GM23338 (cell line): ENCODE results near the gene EPAS1. TPM values are rescaled to one million over a fixed set of nuclear protein-coding genes. Genes with fewer than 3 reads are reported as not detected.

ENCODE experiments used
- ATAC-seq: fragments of 200-7000 bp; cut with Tn5 transposase; 3 replicates; pipeline ENCODE4 v1.9.1; 2020
- DNase-seq: peaks from one replicate; pipeline ENCODE4 v3.0.0-alpha.2; 2015; ENCODE audit warnings: low spot score
- H2AFZ ChIP-seq: fragments of 200-600 bp; sonication (generic); 2 replicates; pipeline ENCODE4 v1.8.0; 2016; ENCODE audit warnings: antibody characterized with exemption, mild to moderate bottlenecking, moderate library complexity
- H3F3A ChIP-seq: fragments of 200-600 bp; sonication (generic); replicated peaks from 2 replicates; pipeline ENCODE4 v1.8.0; 2017; ENCODE audit warnings: antibody characterized with exemption, mixed run types, low read depth
- H3K27ac ChIP-seq: fragments of 200-600 bp; sonication (generic); 2 replicates; pipeline ENCODE4 v1.6.1; 2016; ENCODE audit warnings: low read depth
- H3K27me3 ChIP-seq: fragments of 200-600 bp; sonication (generic); 2 replicates; pipeline ENCODE4 v1.8.0; 2016; ENCODE audit warnings: mild to moderate bottlenecking, mixed run types, moderate library complexity; ENCODE audit not compliant: insufficient read depth
- H3K36me3 ChIP-seq: fragments of 200-600 bp; sonication (generic); 2 replicates; pipeline ENCODE4 v1.8.0; 2016; ENCODE audit warnings: mild to moderate bottlenecking; ENCODE audit not compliant: insufficient read depth
- H3K4me1 ChIP-seq: fragments of 200-600 bp; sonication (generic); 2 replicates; pipeline ENCODE4 v1.8.0; 2016; ENCODE audit warnings: mild to moderate bottlenecking, moderate library complexity; ENCODE audit not compliant: insufficient read depth
- H3K4me2 ChIP-seq: fragments of 200-600 bp; sonication (generic); 2 replicates; pipeline ENCODE4 v1.7.1; 2017; ENCODE audit warnings: mixed run types
- H3K4me3 ChIP-seq: fragments of 200-600 bp; sonication (generic); 2 replicates; pipeline ENCODE4 v1.6.1; 2016; ENCODE audit warnings: mixed run types
- H3K79me2 ChIP-seq: fragments of 200-600 bp; sonication (generic); replicated peaks from 2 replicates; pipeline ENCODE4 v1.8.0; 2017; ENCODE audit warnings: mild to moderate bottlenecking; ENCODE audit not compliant: insufficient read depth
- H3K9me2 ChIP-seq: fragments of 200-600 bp; sonication (generic); 2 replicates; pipeline ENCODE4 v1.8.0; 2017; ENCODE audit not compliant: insufficient read depth
- H4K20me1 ChIP-seq: fragments of 200-600 bp; sonication (generic); replicated peaks from 2 replicates; pipeline ENCODE4 v1.8.0; 2017; ENCODE audit warnings: mild to moderate bottlenecking; ENCODE audit not compliant: insufficient read depth
- H3K27ac Mint-ChIP-seq: 2 replicates; pipeline ENCODE4 v1.8.0; 2020; ENCODE audit warnings: inconsistent platforms, mild to moderate bottlenecking, moderate library complexity, mixed read lengths
- H3K27me3 Mint-ChIP-seq: 3 replicates; pipeline ENCODE4 v1.8.0; 2022; ENCODE audit warnings: low read depth, mild to moderate bottlenecking, moderate library complexity, mixed read lengths, inconsistent platforms; ENCODE audit not compliant: insufficient read depth, poor library complexity
- H3K36me3 Mint-ChIP-seq: 3 replicates; pipeline ENCODE4 v1.8.0; 2021; ENCODE audit warnings: low read depth, mild to moderate bottlenecking, inconsistent platforms, moderate library complexity, mixed read lengths
- H3K4me1 Mint-ChIP-seq: 3 replicates; pipeline ENCODE4 v1.8.0; 2020; ENCODE audit warnings: mild to moderate bottlenecking, inconsistent platforms, mixed read lengths
- H3K4me3 Mint-ChIP-seq: 3 replicates; pipeline ENCODE4 v1.8.0; 2021; ENCODE audit warnings: moderate library complexity, mild to moderate bottlenecking, inconsistent platforms, mixed read lengths
- H3K9me3 Mint-ChIP-seq: 3 replicates; pipeline ENCODE4 v1.8.0; 2020; ENCODE audit warnings: moderate library complexity, mild to moderate bottlenecking, inconsistent platforms, mixed read lengths
- CTCF ChIP-seq, 2 experiments: fragments of 200-600 bp in 1 of 2; sonication (generic) in 1 of 2; conservative IDR thresholded peaks; 2 replicates each; pipeline versions ENCODE4 v1.5.1 to v1.6.1; 2016 to 2017; ENCODE audit warnings: antibody characterized with exemption in 2 of 2, low read depth in 2 of 2, mild to moderate bottlenecking in 2 of 2, moderate library complexity in 1 of 2
- ETS1 ChIP-seq: IDR thresholded peaks from 2 replicates; pipeline ENCODE4 v1.6.1; 2016; ENCODE audit warnings: antibody characterized with exemption
- EZH2 ChIP-seq: fragments of 200-600 bp; sonication (generic); IDR thresholded peaks from one replicate; pipeline ENCODE4 v1.8.0; 2017; ENCODE audit warnings: antibody characterized with exemption, mild to moderate bottlenecking, low read depth; ENCODE audit not compliant: unreplicated experiment
- EZH2phosphoT487 ChIP-seq: fragments of 200-600 bp; sonication (generic); IDR thresholded peaks from one replicate; pipeline ENCODE4 v1.8.1; 2018; ENCODE audit warnings: antibody characterized with exemption; ENCODE audit not compliant: unreplicated experiment
- POLR2AphosphoS5 ChIP-seq: IDR thresholded peaks from 2 replicates; pipeline ENCODE4 v1.6.1; 2016; ENCODE audit warnings: antibody characterized with exemption, low read depth
- REST ChIP-seq: IDR thresholded peaks from one replicate; pipeline ENCODE4 v1.6.1; 2018; ENCODE audit warnings: antibody characterized with exemption; ENCODE audit not compliant: unreplicated experiment
- ZNF114 ChIP-seq: fragments of 250-450 bp; sonication (Bioruptor Pico); IDR thresholded peaks from 2 replicates; pipeline ENCODE4 v1.5.0; 2020; ENCODE audit warnings: mild to moderate bottlenecking, moderate library complexity
- ZNF331 ChIP-seq: fragments of 250-450 bp; sonication (Bioruptor Pico); IDR thresholded peaks from 2 replicates; pipeline ENCODE4 v1.5.0; 2020; ENCODE audit warnings: low read depth, mild to moderate bottlenecking, moderate library complexity
- ZNF462 ChIP-seq: fragments of 250-450 bp; sonication (Bioruptor Pico); IDR thresholded peaks from 2 replicates; pipeline ENCODE4 v1.5.0; 2020; ENCODE audit warnings: mild to moderate bottlenecking, moderate library complexity
- polyA plus RNA-seq: library from polyadenylated mRNA; unstranded; fragments of >200 nt; fragmentation: Nextera tagmentation; extraction: Ambion mirVana; gene quantifications from 2 replicates; pipeline ENCODE4 v1.2.1, GENCODE V29; 2016
- total RNA-seq: library from RNA; depleted of rRNA; stranded (reverse); fragments of >200 nt; shearing (Covaris generic); gene quantifications from 2 replicates; pipeline ENCODE4 v1.2.3, GENCODE V29; 2014

EPAS1 gene
- total and polyA plus RNA-seq, 2 experiments from 2014 or later, result 0.68 to 5.4 TPM

GRCh38 chr2:46389417-46389916, 92.3 kb downstream of the EPAS1 start (continued):
- TF ChIP-seq CTCF (conservative IDR thresholded peaks at IDR 0.05; ENCODE audit: low read depth in 2 of 2) (no peak), EZH2phosphoT487 (no peak), ZNF331 (CRISPR knock-in tag) (no peak), ETS1 (no peak)

GRCh38 chr2:46390036-46390435, 92.8 kb downstream of the EPAS1 start:
- Histone ChIP-seq H3K27me3 (no peaks in the 10 kb centered on the region), H2AFZ (no peak overlapping the region), H3F3A (no peaks in the 10 kb centered on the region), H3K4me1 (peaks cover 2% of the 10 kb centered on the region; the same call in 1 of the 2 replicates), H3K79me2 (no peaks in the 10 kb centered on the region), H3K27ac (no peak overlapping the region), H3K4me2 (no peak overlapping the region), H3K4me3 (no peak overlapping the region), H4K20me1 (no peaks in the 10 kb centered on the region), H3K9me2 (0 out of 2 replicates have a peak, but pooled peaks cover 6% of the 10 kb centered on the region), H3K36me3 (no peaks in the 10 kb centered on the region)
- Mint-ChIP-seq H3K36me3 (no peaks in the 10 kb centered on the region), H3K27me3 (peaks cover 3% of the 10 kb centered on the region), H3K9me3 (no peaks in the 10 kb centered on the region), H3K27ac (no peak overlapping the region), H3K4me1 (no peaks in the 10 kb centered on the region; the same call in 2 of the 3 replicates), H3K4me3 (no peak overlapping the region)
- DNase-seq (no peak), ATAC-seq (no peak)
- TF ChIP-seq EZH2phosphoT487 (no peak), ZNF331 (CRISPR knock-in tag) (no peak), ZNF114 (CRISPR knock-in tag) (no peak), CTCF (conservative IDR thresholded peaks at IDR 0.05; ENCODE audit: low read depth in 2 of 2) (no peak), REST (no peak), EZH2 (no peak), POLR2AphosphoS5 (no peak), ZNF462 (CRISPR knock-in tag) (no peak)
